Measurements from ENCODE around the gene SEMA4B.

DNA sequence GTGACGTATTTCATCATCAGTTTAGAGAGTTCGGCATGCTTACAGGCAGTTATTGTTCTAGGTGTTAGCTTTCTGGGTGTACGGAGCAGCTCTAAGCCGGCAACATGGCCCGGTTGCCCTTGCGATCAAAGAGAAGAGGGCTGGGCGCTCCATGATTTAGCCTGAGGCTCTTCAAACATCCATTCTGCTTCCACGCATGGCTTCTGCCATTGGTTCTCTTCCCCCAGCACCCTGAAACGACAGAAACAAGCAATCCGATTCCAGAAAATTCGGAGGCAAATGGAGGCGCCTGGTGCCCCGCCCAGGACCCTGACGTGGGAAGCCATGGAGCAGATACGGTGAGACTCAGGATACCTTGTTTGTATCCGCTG is 64.9 kb downstream of the SEMA4B start:
- TF ChIP-seq CTCF (optimal IDR thresholded peaks at IDR 0.05 in 1 of 3, IDR thresholded peaks at IDR 0.05 in 1 of 3, conservative IDR thresholded peaks at IDR 0.05 in 1 of 3; ENCODE audit: extremely low read depth in 1 of 3, insufficient read depth in 2 of 3, low read length in 3 of 3) (no peak), EZH2 (IDR thresholded peaks at IDR 0.05; ENCODE audit: low read length) (no peak)

All from keratinocyte (primary cell).